GM20000 (cell line): ENCODE measurements around the gene COL4A6.

Source experiments
- DNase-seq: peaks from one replicate; pipeline ENCODE4 v3.0.0; 2012; ENCODE audit warnings: low spot score
- TF ChIP-seq, protein P1 (sequence below): IDR thresholded peaks from 2 replicates; pipeline ENCODE4 v1.5.1; 2012; ENCODE audit warnings: mild to moderate bottlenecking, control low read depth; ENCODE audit errors: extremely low read depth, missing control alignments

Gene COL4A6

GRCh38 chrX:108366644-108367406 is 71.4 kb downstream of the COL4A6 start:
- TF ChIP-seq, protein P1, sequence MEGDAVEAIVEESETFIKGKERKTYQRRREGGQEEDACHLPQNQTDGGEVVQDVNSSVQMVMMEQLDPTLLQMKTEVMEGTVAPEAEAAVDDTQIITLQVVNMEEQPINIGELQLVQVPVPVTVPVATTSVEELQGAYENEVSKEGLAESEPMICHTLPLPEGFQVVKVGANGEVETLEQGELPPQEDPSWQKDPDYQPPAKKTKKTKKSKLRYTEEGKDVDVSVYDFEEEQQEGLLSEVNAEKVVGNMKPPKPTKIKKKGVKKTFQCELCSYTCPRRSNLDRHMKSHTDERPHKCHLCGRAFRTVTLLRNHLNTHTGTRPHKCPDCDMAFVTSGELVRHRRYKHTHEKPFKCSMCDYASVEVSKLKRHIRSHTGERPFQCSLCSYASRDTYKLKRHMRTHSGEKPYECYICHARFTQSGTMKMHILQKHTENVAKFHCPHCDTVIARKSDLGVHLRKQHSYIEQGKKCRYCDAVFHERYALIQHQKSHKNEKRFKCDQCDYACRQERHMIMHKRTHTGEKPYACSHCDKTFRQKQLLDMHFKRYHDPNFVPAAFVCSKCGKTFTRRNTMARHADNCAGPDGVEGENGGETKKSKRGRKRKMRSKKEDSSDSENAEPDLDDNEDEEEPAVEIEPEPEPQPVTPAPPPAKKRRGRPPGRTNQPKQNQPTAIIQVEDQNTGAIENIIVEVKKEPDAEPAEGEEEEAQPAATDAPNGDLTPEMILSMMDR, result no peak
- no peak for DNase-seq

DNA sequence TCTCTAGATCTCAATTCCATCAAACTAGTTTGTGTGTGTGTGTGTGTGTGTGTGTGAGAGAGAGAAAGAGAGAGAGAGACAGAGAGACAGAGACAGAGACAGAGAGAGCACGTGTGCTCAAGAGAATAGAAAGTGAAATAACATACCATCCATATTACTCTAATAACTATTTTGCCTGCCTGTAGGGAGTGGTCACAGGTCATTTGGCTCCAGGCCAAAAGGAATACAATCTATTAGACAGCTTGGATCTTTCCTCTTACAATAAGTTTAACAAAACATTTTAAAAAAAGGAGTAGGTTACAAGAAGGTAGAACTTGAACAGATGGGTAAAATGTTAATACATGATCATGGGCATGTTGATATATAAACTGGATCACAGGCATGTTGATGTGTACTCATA is 76.2 kb downstream of the COL4A6 start:
- DNase-seq, result no peak
- TF ChIP-seq, protein P1, result no peak

DNA sequence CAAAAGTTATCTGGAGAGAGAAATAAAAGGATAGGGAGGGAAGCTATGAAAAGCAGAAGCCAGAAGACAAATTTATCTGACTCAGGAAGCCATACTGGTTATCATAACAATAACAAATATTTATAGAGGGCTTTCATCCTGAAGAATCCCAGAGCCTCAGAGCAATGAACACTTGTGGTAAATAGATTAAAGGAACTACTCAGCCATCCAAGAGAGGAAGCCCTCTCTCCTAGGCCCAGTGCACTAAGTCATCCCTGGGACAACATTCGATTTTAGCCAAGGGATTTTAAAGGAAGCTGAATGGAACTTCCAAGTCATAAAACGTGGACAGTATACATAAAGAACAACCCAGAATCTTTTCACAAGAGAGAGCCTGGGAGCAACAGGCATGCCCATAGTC is 76.9 kb downstream of the COL4A6 start:
- TF ChIP-seq, protein P1, result no peak
- DNase-seq, result no peak

DNA sequence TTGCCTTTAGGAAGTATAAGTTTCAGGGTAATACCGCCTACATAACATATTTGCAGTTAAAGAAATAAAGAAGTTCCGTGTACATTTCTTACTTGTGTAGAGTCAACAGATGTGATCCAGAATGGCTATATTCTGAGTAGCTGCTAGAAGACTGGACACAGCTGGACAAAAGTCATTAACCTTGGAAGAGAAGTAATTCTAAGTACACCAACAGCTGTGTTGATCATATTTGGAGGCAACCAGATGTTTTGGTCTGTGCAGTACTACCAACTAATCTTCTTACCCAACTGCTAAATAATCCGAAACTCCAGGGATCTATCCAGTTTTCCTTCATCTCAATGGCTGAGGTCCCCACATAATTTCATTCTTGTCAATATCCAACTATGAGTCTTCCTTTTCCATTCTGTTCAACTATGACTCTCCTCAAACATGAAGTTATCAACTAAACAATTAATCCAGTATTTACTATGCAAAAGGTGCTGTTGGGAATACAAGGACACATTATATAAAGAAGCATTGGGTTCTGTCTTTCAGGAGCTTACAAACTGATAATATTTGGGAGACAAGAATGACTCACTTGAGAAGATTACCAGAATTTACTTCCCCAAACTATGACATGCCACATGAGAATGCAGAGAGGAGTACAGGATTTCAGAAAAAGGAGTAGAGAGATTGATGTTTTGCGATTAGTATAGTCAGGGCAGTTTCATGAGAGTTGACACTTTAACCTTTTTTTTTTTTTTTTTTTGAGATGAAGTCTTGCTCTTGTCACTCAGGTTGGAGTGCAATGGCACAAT is 78.2 kb downstream of the COL4A6 start:
- TF ChIP-seq, protein P1, result no peak
- no peak for DNase-seq

DNA sequence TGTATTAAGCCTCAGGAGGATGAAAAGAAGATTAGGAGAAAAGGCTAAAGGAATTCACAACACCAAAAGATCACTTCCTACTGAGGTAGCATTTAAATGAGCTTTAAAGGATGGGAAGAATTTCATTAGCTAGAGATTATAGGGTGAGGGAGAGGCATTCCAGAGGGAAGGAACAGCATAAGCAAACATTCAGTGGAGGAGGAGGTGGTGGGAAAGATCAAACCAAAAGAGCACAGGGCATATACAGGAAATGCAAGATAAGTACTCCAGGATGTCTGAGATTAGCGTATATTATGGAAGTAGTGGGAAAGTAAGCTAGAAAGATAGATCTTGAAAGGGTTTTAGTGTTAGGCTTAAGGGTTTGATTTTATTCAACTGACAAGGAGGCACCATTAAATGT is 84.8 kb downstream of the COL4A6 start:
- DNase-seq, result no peak

DNA sequence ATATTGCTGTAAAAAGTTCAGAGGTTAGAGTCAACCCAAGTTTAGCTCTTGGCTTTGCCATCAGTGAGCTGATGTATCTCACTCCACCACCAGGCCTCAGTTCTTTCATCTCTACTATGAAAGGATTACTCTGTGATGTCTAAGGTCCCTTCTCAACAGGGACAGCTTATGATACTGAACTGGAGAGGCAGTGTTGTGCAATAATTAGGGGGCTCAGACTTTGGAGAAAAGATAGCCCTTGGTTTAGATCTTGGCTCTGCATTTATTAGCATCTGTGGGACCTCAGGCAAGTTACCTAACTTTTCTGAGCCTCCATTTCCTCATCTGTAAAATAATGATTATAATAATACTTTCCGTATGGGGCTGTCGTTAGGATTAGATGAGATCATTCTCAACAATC is 89.0 kb downstream of the COL4A6 start:
- TF ChIP-seq, protein P1, result no peak
- DNase-seq, result no peak

More for the DNA sequence above, 84.8 kb downstream of the COL4A6 start:
- TF ChIP-seq, protein P1, result no peak

DNA sequence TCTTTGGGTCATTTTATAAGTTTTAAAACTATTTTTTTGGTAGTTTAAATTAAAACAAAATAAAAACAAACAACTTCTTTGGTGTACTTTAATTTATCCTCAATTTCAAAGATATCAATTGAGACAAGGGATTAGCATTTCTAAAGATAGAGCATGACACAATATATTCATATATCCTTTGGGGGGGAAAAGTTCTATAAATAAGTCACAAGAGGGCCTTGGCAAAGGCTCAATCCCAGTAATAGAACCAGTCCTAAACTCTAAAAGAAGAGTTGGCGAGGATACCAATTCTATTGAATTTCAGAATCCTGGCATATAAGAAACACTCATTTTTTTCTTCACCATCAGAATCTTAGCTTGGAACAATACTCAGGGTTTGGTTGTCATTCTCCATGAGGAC is 89.7 kb downstream of the COL4A6 start:
- no peak for DNase-seq
- TF ChIP-seq, protein P1, result no peak
